Cerebellar nuclear complex (tissue), 1 donor: ENCODE measurements around the gene TAS2R13.

Source experiments
- DNase-seq, 2 experiments: peaks; one replicate each; lab custom pipeline; 2025; lab: John Stamatoyannopoulos, UW

Gene TAS2R13

GRCh38 chr12:10867381-10867780, 42.0 kb downstream of the TAS2R13 start:
- no peak for DNase-seq

GRCh38 chr12:10863512-10864218, 45.7 kb downstream of the TAS2R13 start:
- DNase-seq = no peak

GRCh38 chr12:10861366-10861765, 48.0 kb downstream of the TAS2R13 start:
- DNase-seq = no peak
